ENCODE measurements around the gene TPM2. TPM values are rescaled to one million over a fixed set of nuclear protein-coding genes. Genes with fewer than 3 reads are reported as not detected.
A peak's percentile ranks its signal among the peaks of the same experiment; 100 is the strongest.

TPM2 gene
- total and polyA plus RNA-seq, 2 donors (not counting 1 experiment from before 2014, with no cell fraction given) = 2.4 to 6.3 TPM

GRCh38 chr9:35695943-35696401, 6.2 kb upstream of the TPM2 start:
- Histone ChIP-seq H4K20me1 (ENCODE audit: control insufficient read depth, insufficient read depth, low read length, poor library complexity, severe bottlenecking) (peaks cover 7% of the 10 kb centered on the region), H3K9me3 (ENCODE audit: control extremely low read depth in 1 of 3, control insufficient read depth in 2 of 3, insufficient read depth in 1 of 3, low read length in 2 of 3) (no peaks in the 10 kb centered on the region), H3K4me3 (ENCODE audit: control extremely low read depth in 1 of 5, extremely low read depth in 1 of 5, insufficient read depth in 1 of 5, low read depth in 2 of 5, low read length in 4 of 5) (no peak overlapping the region), H3K9ac (ENCODE audit: low read length) (no peak overlapping the region), H3K4me1 (ENCODE audit: control insufficient read depth in 2 of 2, insufficient read depth in 2 of 2, low read length in 2 of 2) (peaks cover 3 to 13% of the 10 kb centered on the region in 2 donors), H2AFZ (ENCODE audit: insufficient read depth, low read depth, low read length, poor library complexity, severe bottlenecking) (no peak overlapping the region), H3K4me2 (replicated peaks; ENCODE audit: low read depth, low read length, poor library complexity, severe bottlenecking) (no peak overlapping the region), H3K27me3 (replicated peaks in 1 of 4; ENCODE audit: control extremely low read depth in 1 of 4, control insufficient read depth in 3 of 4, insufficient read depth in 4 of 4, low read length in 3 of 4) (no peaks in the 10 kb centered on the region), H3K79me2 (ENCODE audit: control insufficient read depth, insufficient read depth, low read length) (no peaks in the 10 kb centered on the region), H3K36me3 (replicated peaks in 1 of 2; ENCODE audit: control extremely low read depth in 1 of 2, control insufficient read depth in 1 of 2, extremely low read depth in 1 of 2, insufficient read depth in 2 of 2, low read length in 1 of 2) (peaks cover 0 to 52% of the 10 kb centered on the region in 2 experiments), H3K27ac (ENCODE audit: low read length in 2 of 2) (no peak overlapping the region)
- WGBS (ENCODE audit: insufficient coverage) = 100% methylated on average over 1 of the region's 3 CpGs
- no peak for DNase-seq
- H3K27ac Mint-ChIP-seq = no peak overlapping the region
- TF ChIP-seq EZH2 (IDR thresholded peaks at IDR 0.05; ENCODE audit: borderline replicate concordance, insufficient read depth, low read depth, low read length, poor library complexity, severe bottlenecking) (no peak), CTCF (IDR thresholded peaks at IDR 0.05) (no peak)
- ATAC-seq (ENCODE audit: low read depth) = no peak
- H3K4me1 Mint-ChIP-seq = peaks cover 13% of the 10 kb centered on the region
- intact Hi-C loops (cut with micrococcal nuclease) = loop anchor here (1.0 to 2.0 kb wide), 5 partner anchors 37 to 92 kb away; partner anchors contain the start of genes CCDC107, CREB3, RMRP and TLN1
- CTCF ChIA-PET = interaction anchor here (0.8 to 10.0 kb wide), 34 partner anchors 11 to 623 kb away, joined by 3 to 195 read pairs (median 8); partner anchors contain the start of genes ARHGEF39, CCDC107, CD72 and CREB3
- POLR2A ChIA-PET = interaction anchor here (0.5 to 2.4 kb wide), 3 partner anchors 49 to 147 kb away, joined by 3 to 9 read pairs (median 3); no protein-coding TSS in a partner anchor
- no peaks in the 10 kb centered on the region for H3K27me3 Mint-ChIP-seq
- no peak overlapping the region for H3K4me3 Mint-ChIP-seq
- H3K9me3 Mint-ChIP-seq (ENCODE audit: insufficient read depth) = no peaks in the 10 kb centered on the region

GRCh38 chr9:35691757-35692301, 2.1 kb upstream of the TPM2 start:
- no peak for TF ChIP-seq EZH2 (IDR thresholded peaks at IDR 0.05; ENCODE audit: borderline replicate concordance, insufficient read depth, low read depth, low read length, poor library complexity, severe bottlenecking)
- no peak for TF ChIP-seq CTCF (IDR thresholded peaks at IDR 0.05)
- POLR2A ChIA-PET = interaction anchor here (1.2 to 2.5 kb wide), 2 partner anchors 34 to 45 kb away, joined by 3 to 11 read pairs; partner anchors contain the start of genes CCDC107 and RMRP

More at GRCh38 chr9:35691757-35692301, 2.1 kb upstream of the TPM2 start:
- H3K4me1 ChIP-seq (ENCODE audit: control insufficient read depth in 2 of 2, insufficient read depth in 2 of 2, low read length in 2 of 2) = peaks cover 3 to 25% of the 10 kb centered on the region in 2 donors
- Mint-ChIP-seq H3K4me1 (peaks cover 18% of the 10 kb centered on the region), H3K27me3 (no peaks in the 10 kb centered on the region), H3K27ac (no peak overlapping the region), H3K4me3 (peak overlapping the region; percentile 88), H3K9me3 (ENCODE audit: insufficient read depth) (no peaks in the 10 kb centered on the region)
- intact Hi-C loops (cut with micrococcal nuclease) = no loop called here
- no peaks in the 10 kb centered on the region for H3K27me3 ChIP-seq (replicated peaks in 1 of 4; ENCODE audit: control extremely low read depth in 1 of 4, control insufficient read depth in 3 of 4, insufficient read depth in 4 of 4, low read length in 3 of 4)
- no peak overlapping the region for H3K9ac ChIP-seq (ENCODE audit: low read length)
- DNase-seq (no peak), ATAC-seq (ENCODE audit: low read depth) (no peak)
- peaks cover 0 to 12% of the 10 kb centered on the region in 2 experiments for H3K36me3 ChIP-seq (replicated peaks in 1 of 2; ENCODE audit: control extremely low read depth in 1 of 2, control insufficient read depth in 1 of 2, extremely low read depth in 1 of 2, insufficient read depth in 2 of 2, low read length in 1 of 2)
- no peak overlapping the region for H3K4me2 ChIP-seq (replicated peaks; ENCODE audit: low read depth, low read length, poor library complexity, severe bottlenecking)
- H3K9me3 ChIP-seq (ENCODE audit: control extremely low read depth in 1 of 3, control insufficient read depth in 2 of 3, insufficient read depth in 1 of 3, low read length in 2 of 3) = no peaks in the 10 kb centered on the region
- H4K20me1 ChIP-seq (ENCODE audit: control insufficient read depth, insufficient read depth, low read length, poor library complexity, severe bottlenecking) = no peaks in the 10 kb centered on the region
- H2AFZ ChIP-seq (ENCODE audit: insufficient read depth, low read depth, low read length, poor library complexity, severe bottlenecking) = no peak overlapping the region
- no peak overlapping the region for H3K27ac ChIP-seq (ENCODE audit: low read length in 2 of 2)
- 93% methylated on average over 5 of the region's 13 CpGs for WGBS (ENCODE audit: insufficient coverage)
- no peaks in the 10 kb centered on the region for H3K79me2 ChIP-seq (ENCODE audit: control insufficient read depth, insufficient read depth, low read length)
- CTCF ChIA-PET = interaction anchor here (0.8 to 10.0 kb wide), 10 partner anchors 7 to 88 kb away, joined by 3 to 195 read pairs (median 8); partner anchors contain the start of genes CD72, CREB3 and TLN1
- peak overlapping the region in 1 of 5 experiments; percentile 68 for H3K4me3 ChIP-seq (ENCODE audit: control extremely low read depth in 1 of 5, extremely low read depth in 1 of 5, insufficient read depth in 1 of 5, low read depth in 2 of 5, low read length in 4 of 5)
